Adrenal gland (tissue), 12 donors: ENCODE results near the gene INCA1. TPM values are rescaled to one million over a fixed set of nuclear protein-coding genes. Genes with fewer than 3 reads are reported as not detected.

Experiments
- DNase-seq, 7 donors: peaks; one replicate each; pipeline ENCODE4 v3.0.0-alpha.2; 2019 to 2020
- H3K27ac ChIP-seq, 5 donors: fragments of 200-600 bp; sonication (generic) in 4 of 5; 1 replicate in 3 of 5; 2 replicates in 2 of 5; pipeline versions ENCODE4 v1.5.1 to v1.8.0; 2016 to 2020; ENCODE audit warnings: mild to moderate bottlenecking in 1 of 5
- H3K27me3 ChIP-seq: fragments of 200-600 bp; 2 replicates; pipeline ENCODE4 v1.8.0; 2021
- H3K36me3 ChIP-seq, 2 donors: fragments of 200-600 bp; replicated peaks in 1 of 2; 1 replicate in 1 of 2; 2 replicates in 1 of 2; pipeline versions ENCODE4 v1.5.1 to v1.8.0; 2018 to 2022
- H3K4me1 ChIP-seq, 2 donors: fragments of 200-600 bp; replicated peaks in 1 of 2; 1 replicate in 1 of 2; 2 replicates in 1 of 2; pipeline versions ENCODE4 v1.5.1 to v1.8.0; 2018 to 2021
- H3K4me3 ChIP-seq, 4 donors: fragments of 200-600 bp; sonication (generic) in 3 of 4; one replicate each; pipeline ENCODE4 v1.5.1; 2016 to 2018
- H3K9me3 ChIP-seq, 3 donors: fragments of 200-600 bp; sonication (generic) in 1 of 3; replicated peaks in 1 of 3; 1 replicate in 2 of 3; 2 replicates in 1 of 3; pipeline versions ENCODE4 v1.5.1 to v1.8.0; 2016 to 2021
- CTCF ChIP-seq, 6 experiments: fragments of 450-650 bp in 4 of 6; fragments of 200-600 bp in 2 of 6; sonication (generic) in 1 of 6; IDR thresholded peaks; 1 replicate in 5 of 6; 2 replicates in 1 of 6; pipeline versions ENCODE4 v1.5.1 to v1.8.0; 2016 to 2021; ENCODE audit warnings: antibody characterized with exemption in 6 of 6, mild to moderate bottlenecking in 2 of 6, moderate library complexity in 1 of 6
- POLR2A ChIP-seq, 2 donors: fragments of 450-650 bp; IDR thresholded peaks; one replicate each; pipeline ENCODE4 v1.6.1; 2017; ENCODE audit warnings: antibody characterized with exemption in 2 of 2, mild to moderate bottlenecking in 2 of 2, moderate library complexity in 1 of 2
- WGBS, 4 donors: extraction: QIAGEN DNeasy Blood & Tissue Kit in 2 of 4; methylation state at CpG; one replicate each; pipeline versions ENCODE4 v1.1.5 to v1.1.7; 2013 to 2017; 5-methylcytosine and 5-hydroxymethylcytosine counted together
- intact Hi-C, 2 donors: fragments of 100-400 bp; cut with DNase I; formaldehyde crosslinking; loops; one replicate each; pipeline versions ENCODE4 v1.14.1 to v1.15.0; 2022 to 2023
- microRNA-seq, 3 donors: library from miRNA; unstranded; fragments of <30 nt; microRNA quantifications; one replicate each; pipeline ENCODE4, GENCODE V29; 2017 to 2020
- polyA plus RNA-seq, 3 donors: library from polyadenylated mRNA; stranded (reverse); fragments of 200-250 nt in 2 of 3; fragments of 350-450 nt in 1 of 3; fragmentation: Illumina TruSeq in 1 of 3; extraction: RNeasy Lipid Tissue Mini Kit (QIAGEN cat#74804) in 1 of 3; gene quantifications; one replicate each; pipeline ENCODE4 v1.2.3, GENCODE V29; 2013 to 2014
- small RNA-seq, 2 donors: library from RNA; depleted of rRNA; stranded (forward); fragments of <200 nt; gene quantifications; one replicate each; pipeline ENCODE3, GENCODE V24; 2016
- total RNA-seq, 9 donors: library from RNA; depleted of rRNA in 4 of 9; stranded (reverse); fragments of >200 nt in 4 of 9; fragments of 120-200 nt in 1 of 9; fragmentation: NEBNext Ultra II Directional in 1 of 9; extraction: Animal tissue kit (Norgen Biotek cat#: 25700) in 1 of 9; gene quantifications; one replicate each; pipeline versions ENCODE4 v1.1.0 to v1.2.4, GENCODE V29; 2013 to 2023
- donor health status: healthy with polysubstance abuse.
- donor health status: Bipolar disorder and iron deficiency.
- donor health status: DM: yes; HTN: yes; CAD: no.
- donor health status: DM: no; HTN: no; CAD: no.
- donor health status: DM: no; HTN: no; CAD: no.
- donor health status: DM: yes; HTN: yes; CAD: no.

Gene INCA1
- total and polyA plus RNA-seq, 12 donors, result 0.44 to 6.2 (median 1.3) TPM; not detected in 2

DNA sequence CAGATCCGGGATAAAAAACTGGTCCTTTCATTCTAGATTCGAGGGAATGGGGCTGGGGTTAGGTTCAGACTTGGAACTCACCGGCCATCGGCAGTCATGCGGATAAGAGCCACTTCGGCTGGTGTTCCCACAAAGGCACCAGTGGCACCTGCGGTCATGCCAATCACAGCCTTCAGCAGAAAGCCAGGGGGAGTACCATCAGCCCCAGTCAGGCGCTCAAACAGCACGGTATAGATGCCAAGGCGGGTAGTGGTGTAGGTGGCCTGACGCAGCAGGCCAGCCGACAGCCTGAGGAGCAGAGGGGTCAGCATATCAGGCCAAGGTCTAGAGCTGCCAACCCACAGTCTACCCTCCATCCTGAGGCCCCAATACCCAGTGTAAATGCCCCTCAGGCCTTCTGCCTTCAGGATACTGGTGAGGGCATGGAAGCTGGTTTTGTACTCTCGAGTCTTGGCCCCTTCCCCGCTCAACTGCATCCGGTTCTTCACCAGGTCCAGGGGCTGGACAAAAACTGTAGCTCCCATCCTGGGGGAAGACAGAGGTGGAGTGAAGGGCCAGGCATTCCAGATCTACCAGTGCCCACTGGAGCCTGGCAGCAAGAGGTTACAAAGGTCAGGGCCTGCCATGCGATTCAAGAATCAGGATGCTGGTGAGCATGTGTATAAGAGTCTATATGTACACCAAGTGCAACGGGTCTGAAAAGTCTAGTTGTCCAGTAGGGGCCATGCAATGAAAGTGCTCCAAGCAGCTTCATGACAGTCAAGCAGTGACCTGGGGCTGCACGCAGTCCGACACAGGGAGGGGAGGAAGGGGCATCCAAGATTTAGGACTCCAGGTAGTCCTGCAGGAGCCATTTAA is 58.4 kb downstream of the INCA1 start:
- Histone ChIP-seq H3K9me3 (no peaks in the 10 kb centered on the region), H3K27ac (peak overlapping the region; percentile 49 to 93 (median 90)), H3K27me3 (no peaks in the 10 kb centered on the region), H3K36me3 (peaks cover 0 to 33% of the 10 kb centered on the region in 2 donors), H3K4me3 (peak overlapping the region; percentile 21 to 95 (median 80)), H3K4me1 (peaks cover 17 to 34% of the 10 kb centered on the region in 2 donors)
- no peak for DNase-seq
- WGBS, 4 donors, result 52 to 65% (median 59%) methylated on average over 11 to 19 of the region's 19 CpGs
- intact Hi-C loops, result loop anchor here (5.0 to 10.0 kb wide), 2 partner anchors 46 to 58 kb away; partner anchors contain the start of genes CAMTA2 (in 1 of the 2), INCA1 (in 1 of the 2) and KIF1C (in 1 of the 2)
- no peak for TF ChIP-seq POLR2A (IDR thresholded peaks at IDR 0.05)
- no peak for TF ChIP-seq CTCF (IDR thresholded peaks at IDR 0.05)

Small RNA genes lying within 50 kb of the gene (microRNA-seq; reads per million reads assigned to microRNA genes)
- gene MIR6864 (0 reads per million in 3 donors), gene MIR6865 (0.76 to 0.89 (median 0.85) reads per million in 3 donors)

Small RNA genes lying within 50 kb of the gene (small RNA-seq; reads per million reads assigned to genes)
- gene MIR6864 (0 to 0.12 reads per million in 2 donors), gene MIR6865 (0 reads per million in 2 donors)

Other genes with a start within 250 kb of the INCA1 start
- gene TM4SF5, start 225.6 kb downstream of the INCA1 start, total RNA-seq, result under 1 TPM in 2 of 9 donors, not detected in 7; 0.32 to 0.55 TPM
- gene TM4SF5, start 225.6 kb downstream of the INCA1 start, polyA plus RNA-seq, result under 1 TPM in 1 of 3 donors, not detected in 2; 0.17 TPM
- 1 to 10 TPM in 8 of 9 donors, under 1 TPM in 1; 0.50 to 6.9 (median 4.2) TPM for gene VMO1, start 211.2 kb downstream of the INCA1 start, total RNA-seq
- 1 to 10 TPM in 2 of 3 donors, not detected in 1; 5.1 to 9.6 TPM for gene VMO1, start 211.2 kb downstream of the INCA1 start, polyA plus RNA-seq
- gene GLTPD2, start 208.6 kb downstream of the INCA1 start, total RNA-seq, result not detected
- not detected for gene GLTPD2, start 208.6 kb downstream of the INCA1 start, polyA plus RNA-seq
- 100 to 1,000 TPM; 112 to 281 (median 150) TPM for gene PSMB6, start 201.4 kb downstream of the INCA1 start, total RNA-seq
- 100 to 1,000 TPM in 2 of 3 donors, 10 to 100 TPM in 1; 70.5 to 227 (median 138) TPM for gene PSMB6, start 201.4 kb downstream of the INCA1 start, polyA plus RNA-seq
- 10 to 100 TPM in 7 of 9 donors, 1 to 10 TPM in 2; 5.9 to 27.1 (median 16.4) TPM for gene PLD2, start 190.4 kb downstream of the INCA1 start, total RNA-seq
- 10 to 100 TPM in 2 of 3 donors, 1 to 10 TPM in 1; 4.1 to 34.8 (median 19.5) TPM for gene PLD2, start 190.4 kb downstream of the INCA1 start, polyA plus RNA-seq
- gene MINK1, start 164.2 kb downstream of the INCA1 start, total RNA-seq, result 100 to 1,000 TPM in 1 of 9 donors, 10 to 100 TPM in 8; 21.5 to 130 (median 51.7) TPM
- gene MINK1, start 164.2 kb downstream of the INCA1 start, polyA plus RNA-seq, result 100 to 1,000 TPM in 1 of 3 donors, 10 to 100 TPM in 2; 35.1 to 135 (median 41.0) TPM
- 1 to 10 TPM in 5 of 9 donors, under 1 TPM in 4; 0.71 to 4.2 (median 1.3) TPM for gene C17orf107, start 98.0 kb downstream of the INCA1 start, total RNA-seq
- gene C17orf107, start 98.0 kb downstream of the INCA1 start, polyA plus RNA-seq, result 1 to 10 TPM in 1 of 3 donors, under 1 TPM in 2; 0.42 to 1.1 (median 0.47) TPM
- gene CHRNE, start 94.4 kb downstream of the INCA1 start, total RNA-seq, result 1 to 10 TPM in 2 of 9 donors, under 1 TPM in 5, not detected in 2; 0.30 to 7.2 (median 0.55) TPM
- gene CHRNE, start 94.4 kb downstream of the INCA1 start, polyA plus RNA-seq, result under 1 TPM; 0.33 to 0.91 (median 0.56) TPM
- gene GP1BA, start 65.2 kb downstream of the INCA1 start, total RNA-seq, result under 1 TPM in 2 of 9 donors, not detected in 7; 0.08 to 0.17 TPM
- gene GP1BA, start 65.2 kb downstream of the INCA1 start, polyA plus RNA-seq, result not detected
- 10 to 100 TPM; 60.2 to 77.7 (median 68.0) TPM for gene SLC25A11, start 57.5 kb downstream of the INCA1 start, total RNA-seq
- 10 to 100 TPM; 37.8 to 57.1 (median 40.3) TPM for gene SLC25A11, start 57.5 kb downstream of the INCA1 start, polyA plus RNA-seq
- 100 to 1,000 TPM in 4 of 9 donors, 10 to 100 TPM in 5; 46.7 to 130 (median 88.8) TPM for gene RNF167, start 57.3 kb downstream of the INCA1 start, total RNA-seq
- 100 to 1,000 TPM; 134 to 252 (median 240) TPM for gene RNF167, start 57.3 kb downstream of the INCA1 start, polyA plus RNA-seq
- gene PFN1, start 49.0 kb downstream of the INCA1 start, total RNA-seq, result 1,000 to 10,000 TPM in 1 of 9 donors, 100 to 1,000 TPM in 8; 311 to 1,056 (median 451) TPM
- gene PFN1, start 49.0 kb downstream of the INCA1 start, polyA plus RNA-seq, result 100 to 1,000 TPM; 310 to 593 (median 390) TPM
- 10 to 100 TPM in 3 of 9 donors, 1 to 10 TPM in 6; 1.6 to 76.6 (median 4.7) TPM for gene ENO3, start 46.4 kb downstream of the INCA1 start, total RNA-seq
- 10 to 100 TPM in 2 of 3 donors, 1 to 10 TPM in 1; 2.5 to 64.8 (median 22.0) TPM for gene ENO3, start 46.4 kb downstream of the INCA1 start, polyA plus RNA-seq
- gene SPAG7, start 29.7 kb downstream of the INCA1 start, total RNA-seq, result 100 to 1,000 TPM in 1 of 9 donors, 10 to 100 TPM in 8; 44.3 to 120 (median 73.1) TPM
- 100 to 1,000 TPM in 1 of 3 donors, 10 to 100 TPM in 2; 67.1 to 114 (median 82.9) TPM for gene SPAG7, start 29.7 kb downstream of the INCA1 start, polyA plus RNA-seq
- gene CAMTA2, start 9.8 kb downstream of the INCA1 start, total RNA-seq, result 10 to 100 TPM in 8 of 9 donors, 1 to 10 TPM in 1; 6.9 to 70.6 (median 22.7) TPM
- gene CAMTA2, start 9.8 kb downstream of the INCA1 start, polyA plus RNA-seq, result 100 to 1,000 TPM in 1 of 3 donors, 10 to 100 TPM in 2; 26.4 to 190 (median 93.4) TPM
- 10 to 100 TPM; 20.9 to 91.0 (median 61.9) TPM for gene KIF1C, start 428 bp upstream of the INCA1 start, total RNA-seq
- 10 to 100 TPM; 16.2 to 40.3 (median 36.9) TPM for gene KIF1C, start 428 bp upstream of the INCA1 start, polyA plus RNA-seq
- under 1 TPM in 1 of 9 donors, not detected in 8; 0.40 TPM for gene SLC52A1, start 37.9 kb upstream of the INCA1 start, total RNA-seq
- under 1 TPM in 1 of 3 donors, not detected in 2; 0.24 TPM for gene SLC52A1, start 37.9 kb upstream of the INCA1 start, polyA plus RNA-seq
- 1 to 10 TPM; 2.9 to 6.9 (median 4.4) TPM for gene ZFP3, start 80.9 kb upstream of the INCA1 start, total RNA-seq
- 1 to 10 TPM; 1.6 to 8.4 (median 1.8) TPM for gene ZFP3, start 80.9 kb upstream of the INCA1 start, polyA plus RNA-seq
- 10 to 100 TPM in 1 of 9 donors, 1 to 10 TPM in 8; 3.6 to 10.3 (median 6.6) TPM for gene ZNF232, start 114.4 kb upstream of the INCA1 start, total RNA-seq
- gene ZNF232, start 114.4 kb upstream of the INCA1 start, polyA plus RNA-seq, result 10 to 100 TPM in 1 of 3 donors, 1 to 10 TPM in 2; 4.9 to 14.6 (median 7.1) TPM
- gene USP6, start 118.5 kb upstream of the INCA1 start, total RNA-seq, result under 1 TPM in 6 of 9 donors, not detected in 3; 0.04 to 0.40 (median 0.15) TPM
- gene USP6, start 118.5 kb upstream of the INCA1 start, polyA plus RNA-seq, result under 1 TPM; 0.07 to 0.08 (median 0.07) TPM
- 10 to 100 TPM in 1 of 9 donors, 1 to 10 TPM in 7, under 1 TPM in 1; 0.72 to 16.4 (median 5.6) TPM for gene ZNF594, start 194.3 kb upstream of the INCA1 start, total RNA-seq
- gene ZNF594, start 194.3 kb upstream of the INCA1 start, polyA plus RNA-seq, result 1 to 10 TPM; 1.1 to 4.9 (median 2.7) TPM
- gene SCIMP, start 237.3 kb upstream of the INCA1 start, total RNA-seq, result 10 to 100 TPM in 4 of 9 donors, 1 to 10 TPM in 5; 1.1 to 14.2 (median 9.0) TPM
- gene SCIMP, start 237.3 kb upstream of the INCA1 start, polyA plus RNA-seq, result 1 to 10 TPM in 2 of 3 donors, under 1 TPM in 1; 0.94 to 4.5 (median 1.7) TPM